Endothelial cell of umbilical vein (primary cell): ENCODE data around the gene RBM25.

Experiments
- JUN ChIP-seq: IDR thresholded peaks from 2 replicates; pipeline ENCODE4 v1.6.1; 2011; ENCODE audit warnings: borderline replicate concordance, low read depth; ENCODE audit not compliant: insufficient read length, insufficient read depth
- TF ChIP-seq, protein P1 (sequence below), 2 donors: IDR thresholded peaks; 1 replicate in 1 of 2; 2 replicates in 1 of 2; pipeline ENCODE4 v1.5.1; 2011; ENCODE audit warnings: low read length in 2 of 2, mild to moderate bottlenecking in 2 of 2, moderate library complexity in 2 of 2, control low read depth in 1 of 2, inconsistent platforms in 1 of 2, low read depth in 1 of 2; ENCODE audit not compliant: insufficient read depth in 1 of 2; ENCODE audit errors: extremely low read depth in 1 of 2

DNA sequence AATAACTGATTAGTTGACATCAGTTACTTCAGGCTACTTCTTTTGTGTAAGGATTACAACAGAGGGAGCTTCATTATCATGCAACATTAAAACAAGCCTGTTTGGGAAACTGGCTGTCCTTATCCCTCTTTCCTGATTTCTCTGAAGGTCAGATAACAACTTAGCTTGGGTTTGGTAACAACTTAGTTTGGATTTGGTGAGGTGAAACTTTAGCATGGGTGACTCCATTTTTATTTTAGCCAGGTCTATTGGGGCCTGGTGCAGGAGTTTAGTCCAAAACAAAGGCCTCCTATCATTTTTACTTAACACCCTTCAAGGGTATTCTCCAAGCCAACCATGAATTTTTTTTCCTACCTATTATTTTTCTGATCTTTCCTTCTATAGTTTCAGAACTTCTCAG, 30.4 kb upstream of the RBM25 start:
- TF ChIP-seq, protein P1, sequence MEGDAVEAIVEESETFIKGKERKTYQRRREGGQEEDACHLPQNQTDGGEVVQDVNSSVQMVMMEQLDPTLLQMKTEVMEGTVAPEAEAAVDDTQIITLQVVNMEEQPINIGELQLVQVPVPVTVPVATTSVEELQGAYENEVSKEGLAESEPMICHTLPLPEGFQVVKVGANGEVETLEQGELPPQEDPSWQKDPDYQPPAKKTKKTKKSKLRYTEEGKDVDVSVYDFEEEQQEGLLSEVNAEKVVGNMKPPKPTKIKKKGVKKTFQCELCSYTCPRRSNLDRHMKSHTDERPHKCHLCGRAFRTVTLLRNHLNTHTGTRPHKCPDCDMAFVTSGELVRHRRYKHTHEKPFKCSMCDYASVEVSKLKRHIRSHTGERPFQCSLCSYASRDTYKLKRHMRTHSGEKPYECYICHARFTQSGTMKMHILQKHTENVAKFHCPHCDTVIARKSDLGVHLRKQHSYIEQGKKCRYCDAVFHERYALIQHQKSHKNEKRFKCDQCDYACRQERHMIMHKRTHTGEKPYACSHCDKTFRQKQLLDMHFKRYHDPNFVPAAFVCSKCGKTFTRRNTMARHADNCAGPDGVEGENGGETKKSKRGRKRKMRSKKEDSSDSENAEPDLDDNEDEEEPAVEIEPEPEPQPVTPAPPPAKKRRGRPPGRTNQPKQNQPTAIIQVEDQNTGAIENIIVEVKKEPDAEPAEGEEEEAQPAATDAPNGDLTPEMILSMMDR (IDR thresholded peaks at IDR 0.05; ENCODE audit: extremely low read depth in 1 of 2, insufficient read depth in 1 of 2, low read depth in 1 of 2, low read length in 2 of 2): no peak
- TF ChIP-seq JUN: no peak
